ENCODE results near the gene PRMT7.

The PRMT7 gene, protein sequence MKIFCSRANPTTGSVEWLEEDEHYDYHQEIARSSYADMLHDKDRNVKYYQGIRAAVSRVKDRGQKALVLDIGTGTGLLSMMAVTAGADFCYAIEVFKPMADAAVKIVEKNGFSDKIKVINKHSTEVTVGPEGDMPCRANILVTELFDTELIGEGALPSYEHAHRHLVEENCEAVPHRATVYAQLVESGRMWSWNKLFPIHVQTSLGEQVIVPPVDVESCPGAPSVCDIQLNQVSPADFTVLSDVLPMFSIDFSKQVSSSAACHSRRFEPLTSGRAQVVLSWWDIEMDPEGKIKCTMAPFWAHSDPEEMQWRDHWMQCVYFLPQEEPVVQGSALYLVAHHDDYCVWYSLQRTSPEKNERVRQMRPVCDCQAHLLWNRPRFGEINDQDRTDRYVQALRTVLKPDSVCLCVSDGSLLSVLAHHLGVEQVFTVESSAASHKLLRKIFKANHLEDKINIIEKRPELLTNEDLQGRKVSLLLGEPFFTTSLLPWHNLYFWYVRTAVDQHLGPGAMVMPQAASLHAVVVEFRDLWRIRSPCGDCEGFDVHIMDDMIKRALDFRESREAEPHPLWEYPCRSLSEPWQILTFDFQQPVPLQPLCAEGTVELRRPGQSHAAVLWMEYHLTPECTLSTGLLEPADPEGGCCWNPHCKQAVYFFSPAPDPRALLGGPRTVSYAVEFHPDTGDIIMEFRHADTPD

DNA sequence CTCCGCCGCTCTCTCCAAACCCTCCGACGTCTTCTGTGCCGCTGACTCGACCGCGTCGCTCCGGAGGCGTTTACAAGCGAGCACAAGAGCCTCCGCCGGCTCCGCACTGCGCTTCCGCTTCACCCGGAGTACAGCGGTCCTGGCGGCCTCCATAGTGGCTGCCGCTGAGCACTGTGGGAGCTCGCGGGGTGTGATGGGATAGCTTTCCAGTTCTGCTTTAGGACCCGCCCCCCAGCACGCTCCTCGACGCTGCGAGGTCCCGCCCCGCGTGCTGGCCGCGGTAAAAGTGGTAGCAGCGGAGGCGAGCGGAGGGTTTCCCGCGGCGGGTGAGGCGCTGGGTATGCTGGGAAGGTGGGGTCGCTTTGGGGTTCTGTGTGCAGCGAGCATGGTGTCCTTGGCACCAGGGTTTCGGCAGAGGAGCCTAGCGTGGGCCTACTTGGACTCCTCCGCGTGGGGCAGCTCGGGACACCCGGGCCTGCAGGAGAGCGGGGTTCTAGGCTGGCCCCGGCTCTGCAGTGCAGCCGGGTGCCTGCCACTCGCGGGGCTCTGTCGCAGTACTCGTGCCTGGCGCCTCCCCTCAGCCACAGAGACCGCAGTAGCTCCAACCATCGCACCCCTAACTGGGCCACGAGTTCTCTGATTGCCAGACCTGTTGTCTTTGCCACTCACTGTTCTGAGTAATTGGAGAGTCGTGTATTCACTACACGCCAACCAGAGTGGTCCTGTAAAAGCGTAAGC is at the start of gene PRMT7, which contains the start of gene SLC7A6OS:
Gene PRMT7, plus strand, starts transcription at position 246 of the 738 bp plus-strand sequence. CDS start 4,961 bp downstream, outside the sequence.
Gene SLC7A6OS, minus strand, starts transcription at position 173 of the 738 bp plus-strand sequence. Its CDS starts 20 bp downstream, at position 153.
- peak; percentile 94 for DNase-seq (ENCODE audit: low spot score)

DNA sequence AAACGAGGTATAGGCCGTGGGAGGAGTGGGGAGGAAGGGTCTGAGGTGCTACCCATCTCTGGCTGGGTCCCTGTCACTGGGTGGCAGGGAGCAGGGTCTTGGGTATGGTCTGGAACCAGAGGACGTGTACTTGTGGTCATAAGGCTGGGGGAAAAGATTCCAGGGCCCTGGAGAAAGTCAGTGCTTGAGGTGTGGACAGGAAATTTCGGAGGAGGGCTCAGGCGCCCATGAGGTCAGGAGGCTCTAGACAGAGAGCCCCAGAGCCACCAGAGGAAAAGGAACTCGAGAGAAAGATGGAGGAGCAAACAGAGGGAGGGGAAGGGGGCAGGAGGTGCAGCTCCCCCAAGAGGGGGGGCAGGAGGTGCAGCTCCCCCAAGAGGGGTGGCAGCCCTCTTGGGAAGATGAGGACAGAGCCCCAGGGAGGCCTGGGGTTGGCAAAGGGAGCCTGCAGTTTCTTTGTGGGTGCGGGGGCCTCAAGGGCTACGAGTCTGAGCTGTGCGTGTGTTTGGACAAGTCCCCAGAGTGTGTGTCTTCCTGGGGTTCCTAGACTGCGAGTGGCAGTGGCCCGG is 47.2 kb upstream of the PRMT7 start:
- no peak for DNase-seq (ENCODE audit: low spot score)

DNA sequence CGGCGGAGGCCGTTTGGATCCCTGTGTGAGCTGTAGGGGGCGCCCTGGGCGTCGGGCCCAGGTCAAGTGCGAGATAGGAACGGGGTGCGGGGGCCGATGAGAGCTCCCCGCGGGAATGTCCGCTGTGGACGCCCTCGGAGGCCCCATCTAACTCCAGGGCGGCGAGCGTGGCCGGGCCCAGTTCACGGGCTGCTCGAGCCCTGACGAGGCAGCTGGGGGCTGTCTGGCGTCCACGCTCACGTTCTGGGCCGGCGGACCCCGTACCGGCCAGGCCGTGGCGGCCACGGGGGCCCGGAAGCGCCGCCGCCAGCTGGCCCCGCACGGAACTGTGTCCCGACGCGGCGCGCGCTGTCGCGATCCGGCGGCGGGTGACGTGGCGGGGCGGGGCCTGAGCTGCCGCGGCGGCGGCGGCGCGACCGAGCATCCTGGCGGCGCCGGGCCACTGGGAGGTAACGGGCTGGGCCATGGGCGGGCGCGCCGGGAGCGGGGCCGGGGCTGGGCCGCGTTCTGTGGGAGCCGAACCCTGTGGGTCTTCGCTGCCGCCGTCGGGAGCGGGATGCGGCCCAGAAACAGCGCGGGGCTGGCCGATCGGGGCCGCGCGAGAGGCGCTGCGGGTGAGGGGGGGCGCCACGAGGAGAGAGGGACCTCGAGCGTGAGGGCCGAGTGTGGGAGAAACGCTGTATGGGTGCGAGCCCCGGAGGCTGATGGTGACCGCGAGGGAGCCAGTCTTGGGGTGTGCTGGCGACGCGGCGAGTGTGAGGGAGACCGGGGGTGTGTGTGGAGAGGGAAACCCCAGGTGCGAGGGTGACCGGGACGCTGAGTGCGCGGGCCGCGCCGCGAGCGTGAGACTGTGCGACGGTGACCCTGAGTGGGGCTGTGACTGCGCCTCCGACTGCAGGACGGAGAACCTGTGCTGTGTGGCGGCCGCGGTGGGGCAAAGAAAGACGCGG is 46.4 kb upstream of the PRMT7 start, which contains the start of gene SLC7A6:
Gene SLC7A6, plus strand, starts transcription at position 399 of the 950 bp plus-strand sequence. CDS start 10,201 bp downstream, outside the sequence.
- DNase-seq (ENCODE audit: low spot score), result peak; percentile 84

DNA sequence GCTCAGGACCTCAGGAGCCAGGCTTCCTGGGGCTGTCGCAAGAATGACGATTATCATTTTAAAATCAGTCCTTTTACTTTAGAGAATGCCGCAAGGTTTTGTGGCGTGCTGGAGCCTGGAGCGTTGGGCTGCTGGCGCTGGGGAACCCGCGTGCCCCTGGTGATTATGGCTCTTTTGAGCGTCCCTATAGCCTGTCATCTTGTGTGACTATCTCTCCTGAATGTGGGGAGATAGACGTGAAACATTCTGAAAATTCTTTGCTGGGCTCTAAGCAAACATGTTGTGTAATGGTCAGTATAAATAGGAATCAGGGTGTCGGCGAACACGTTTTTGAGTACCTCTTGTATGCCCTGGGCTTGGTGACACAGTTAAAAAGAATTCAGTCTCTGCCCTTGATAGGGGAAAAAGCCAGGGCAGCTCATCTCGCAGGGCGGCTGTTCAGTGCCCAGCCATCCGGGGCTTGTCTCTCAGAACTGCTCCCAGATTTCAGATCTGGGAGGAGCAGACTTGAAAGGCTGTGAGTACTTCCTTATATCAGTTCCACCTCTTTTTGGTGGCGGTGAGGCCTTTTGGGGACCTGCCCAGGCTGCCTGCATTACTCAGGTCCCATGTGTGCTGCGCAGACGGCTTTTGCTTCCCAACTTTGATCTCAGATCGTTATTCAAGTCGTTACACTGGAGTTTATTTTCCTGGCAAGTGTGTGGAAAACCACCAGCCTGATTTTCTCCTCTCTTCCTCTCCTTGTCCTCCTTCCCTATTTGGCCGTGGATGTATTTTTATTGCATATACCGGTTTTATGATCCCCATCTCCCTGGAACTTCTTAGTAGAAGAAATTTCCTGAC is 45.5 kb upstream of the PRMT7 start:
- peak; percentile 86 for DNase-seq (ENCODE audit: low spot score)

DNA sequence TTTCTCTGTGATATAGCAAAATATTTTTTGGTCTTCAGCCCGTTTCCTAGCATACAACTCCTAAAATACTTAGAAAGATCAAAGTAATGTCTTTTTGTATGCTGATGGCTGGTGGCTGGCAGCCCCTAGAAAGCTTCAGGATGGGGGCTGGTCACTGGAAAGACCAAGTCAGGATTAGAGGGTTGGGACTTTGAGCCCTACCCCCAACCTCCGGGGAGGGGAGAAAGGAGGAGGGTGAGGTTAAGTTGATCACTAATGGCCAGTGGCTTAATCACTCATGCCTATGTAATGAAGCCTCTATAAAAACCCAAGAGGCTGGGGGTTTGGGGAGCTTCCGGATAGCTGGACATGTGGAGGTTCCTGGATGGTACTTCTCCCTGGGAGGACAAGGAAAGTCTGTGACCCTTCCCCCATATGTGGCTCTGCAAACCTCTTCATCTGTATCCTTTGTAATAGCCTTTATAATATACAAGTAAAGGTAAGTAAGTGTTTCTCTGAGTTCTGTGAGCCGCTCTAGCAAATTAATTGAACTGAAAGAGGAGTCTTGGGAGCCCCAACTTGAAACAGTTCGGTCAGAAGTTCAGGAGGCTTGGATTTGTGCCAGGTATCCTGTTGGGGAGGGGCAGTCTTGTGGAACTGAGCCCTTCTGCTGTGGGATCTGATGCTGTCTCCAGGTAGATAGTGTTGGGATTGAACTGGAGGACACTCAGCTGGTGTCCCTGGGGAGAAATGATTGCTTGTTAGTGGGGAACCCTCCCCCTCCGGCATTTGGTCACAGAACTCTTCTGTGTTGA is 43.0 kb upstream of the PRMT7 start:
- DNase-seq (ENCODE audit: low spot score), result no peak

DNA sequence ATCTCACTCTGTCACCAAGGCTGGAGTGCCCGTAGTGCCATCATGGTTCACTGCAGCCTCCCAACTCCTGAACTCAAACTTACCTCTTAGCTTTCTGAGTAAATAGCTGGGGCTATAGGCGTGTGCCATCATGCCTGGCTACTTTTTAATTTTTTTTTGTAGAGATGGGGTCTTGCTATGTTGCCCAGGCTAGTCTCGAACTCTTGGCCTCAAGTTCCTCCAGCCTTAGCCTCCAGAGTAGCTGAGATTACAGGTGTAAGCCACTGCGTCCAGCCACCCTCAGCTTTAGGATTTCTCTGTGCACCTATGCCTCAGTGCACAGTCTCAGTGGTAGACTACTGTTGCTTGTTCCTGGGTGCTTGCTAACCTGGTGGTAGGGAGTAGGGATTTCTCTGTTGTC is 41.0 kb upstream of the PRMT7 start:
- DNase-seq (ENCODE audit: low spot score), result no peak

DNA sequence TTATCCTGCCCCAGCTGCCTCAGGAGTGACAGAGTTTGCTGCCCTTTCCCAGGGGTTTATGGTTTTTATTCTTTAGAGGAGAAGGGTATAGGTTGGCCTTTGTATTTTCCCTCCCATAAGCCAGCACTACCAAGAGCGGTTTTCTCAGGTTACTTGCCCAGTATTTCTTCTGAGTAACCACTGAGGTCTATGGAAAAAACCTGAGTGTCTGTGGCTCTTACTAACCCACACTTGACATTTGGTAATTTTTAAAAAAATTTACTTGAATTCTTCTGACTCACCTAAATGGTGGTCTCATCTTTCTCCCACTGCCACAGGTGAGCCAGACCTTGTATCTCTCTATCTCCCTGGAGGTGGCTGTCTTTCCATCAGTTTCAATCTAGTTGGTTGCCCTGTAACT is 40.5 kb upstream of the PRMT7 start:
- no peak for DNase-seq (ENCODE audit: low spot score)

DNA sequence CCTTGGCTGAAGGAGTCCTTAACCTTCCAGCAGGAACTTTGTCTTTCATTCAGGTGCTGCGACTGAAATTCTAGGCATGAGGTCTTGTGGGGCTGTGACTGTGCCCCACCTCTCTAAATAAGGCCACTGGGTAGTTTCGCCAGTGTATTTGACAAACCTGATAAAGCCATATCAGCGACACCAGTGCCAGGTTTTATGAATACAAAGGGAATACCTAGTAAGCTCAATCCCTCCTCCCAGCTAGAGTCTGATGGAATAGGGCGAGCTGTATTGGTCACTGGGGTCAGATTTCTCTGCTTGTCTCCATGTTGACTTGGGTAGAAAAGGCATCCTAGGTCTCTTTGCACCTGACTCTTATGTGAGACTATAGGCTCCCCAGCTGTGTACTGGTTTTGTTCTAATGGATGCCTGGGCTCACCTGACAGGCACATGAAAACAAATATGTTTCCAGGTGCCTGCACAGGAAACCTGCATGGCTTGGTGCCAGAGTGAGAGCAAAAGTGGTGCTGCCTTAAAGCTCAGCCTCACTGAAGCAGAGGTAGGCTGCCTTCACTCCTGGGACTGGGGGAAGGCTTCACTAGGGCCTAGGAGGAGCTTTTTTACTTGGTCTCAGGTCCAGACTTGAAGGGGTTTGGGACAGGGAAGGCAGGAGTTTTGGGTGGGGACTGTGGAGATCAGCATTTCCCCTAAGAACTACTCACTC is 38.2 kb upstream of the PRMT7 start:
- DNase-seq (ENCODE audit: low spot score), result no peak

DNA sequence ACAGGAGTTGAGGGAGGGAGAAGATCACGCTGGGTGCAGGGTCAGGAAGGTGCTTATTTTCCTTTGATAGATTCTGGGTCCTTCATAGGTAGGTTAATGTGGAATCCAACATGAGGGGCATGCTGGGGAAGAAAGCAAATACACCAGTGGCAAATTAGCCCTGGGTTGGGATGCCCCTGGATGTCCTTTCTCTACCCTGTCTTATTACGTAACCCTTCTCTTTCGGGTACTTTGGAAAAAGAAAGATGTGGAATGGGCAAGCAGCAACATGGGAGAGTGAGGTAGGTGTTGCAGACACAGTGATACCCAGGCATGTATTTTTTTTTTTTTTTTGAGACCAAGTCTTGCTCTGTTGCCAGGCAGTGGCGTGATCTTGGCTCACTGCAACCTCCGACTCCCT is 37.4 kb upstream of the PRMT7 start:
- no peak for DNase-seq (ENCODE audit: low spot score)

DNA sequence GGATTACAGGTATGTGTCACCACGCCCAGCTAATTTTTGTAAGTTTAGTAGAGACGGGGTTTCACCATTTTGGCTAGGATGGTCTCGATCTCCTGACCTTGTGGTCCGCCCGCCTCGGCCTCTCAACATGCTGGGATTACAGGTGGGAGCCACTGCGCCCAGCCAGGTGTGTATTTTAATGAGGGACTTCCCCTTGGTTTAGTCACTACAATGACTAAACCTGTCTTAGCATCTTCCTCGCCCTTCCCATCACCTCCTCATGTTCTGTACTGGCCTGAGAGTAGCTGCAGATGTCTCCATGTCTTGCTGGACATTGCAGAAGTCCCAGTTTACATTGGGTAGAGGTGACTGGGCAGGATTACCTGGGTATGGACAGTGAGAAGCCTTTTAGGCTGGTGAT is 36.9 kb upstream of the PRMT7 start:
- DNase-seq (ENCODE audit: low spot score), result no peak

DNA sequence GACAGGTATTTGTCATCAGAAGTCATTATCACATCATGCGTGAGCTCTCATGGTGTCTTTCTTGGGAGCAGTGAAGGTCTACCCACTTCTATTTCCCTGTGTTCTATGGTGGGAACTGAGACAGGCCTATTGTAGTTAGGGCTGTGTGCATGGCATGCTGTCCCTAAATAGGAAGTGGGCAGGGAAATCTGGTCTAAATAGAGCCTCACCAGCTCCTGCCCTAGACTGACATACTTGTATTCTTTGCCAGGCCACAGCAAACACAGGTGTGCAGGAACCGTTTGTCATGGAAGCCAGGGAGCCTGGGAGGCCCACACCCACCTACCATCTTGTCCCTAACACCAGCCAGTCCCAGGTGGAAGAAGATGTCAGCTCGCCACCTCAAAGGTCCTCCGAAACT is 36.4 kb upstream of the PRMT7 start:
- DNase-seq (ENCODE audit: low spot score), result no peak

DNA sequence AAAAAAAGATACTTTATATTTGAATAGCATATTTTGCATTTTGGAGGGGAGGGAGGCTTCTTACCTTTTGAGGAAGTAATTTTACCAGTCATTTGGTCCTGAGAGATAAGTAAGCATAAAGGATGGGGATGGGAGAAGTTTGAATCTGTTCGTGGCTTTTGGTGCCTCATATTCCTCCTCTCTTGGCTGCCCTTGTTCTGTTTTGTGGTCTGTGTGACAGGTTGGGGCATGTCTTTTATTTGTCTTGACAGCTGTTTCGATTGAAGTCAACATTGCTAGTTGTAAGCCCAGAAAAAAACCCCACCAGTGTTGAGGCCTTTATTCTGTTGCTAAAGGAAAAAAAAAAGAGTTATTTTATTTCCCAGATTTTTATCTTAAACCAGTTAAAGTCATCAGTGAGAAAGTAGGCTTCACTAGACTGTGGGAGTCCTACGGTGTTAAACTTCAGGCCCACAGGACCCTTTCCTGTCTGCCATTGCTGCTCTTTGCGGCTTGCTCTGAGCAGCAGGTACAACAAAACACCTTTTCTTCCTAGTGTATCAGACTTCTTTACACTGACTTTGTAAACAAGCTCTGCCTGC is 35.1 kb upstream of the PRMT7 start:
- no peak for DNase-seq (ENCODE audit: low spot score)

DNA sequence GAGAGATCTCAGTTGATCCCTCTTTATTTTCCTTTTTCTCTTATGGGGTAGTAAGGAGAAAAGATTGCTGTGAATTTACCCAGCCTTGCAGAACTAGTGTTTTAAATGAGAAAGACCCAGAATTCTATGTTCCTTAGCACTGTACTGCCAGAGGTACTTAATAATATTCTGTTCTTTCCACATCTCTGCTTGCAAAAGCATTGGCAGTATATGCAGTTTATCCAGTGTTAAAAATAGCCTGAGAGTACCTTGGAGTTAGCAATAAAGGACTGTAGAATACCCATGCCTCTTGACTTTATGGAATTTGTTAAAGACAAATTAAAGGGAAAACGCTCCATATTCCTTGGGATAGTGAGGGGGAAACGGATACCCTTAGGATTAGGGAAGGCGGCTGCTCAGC is 34.6 kb upstream of the PRMT7 start:
- DNase-seq (ENCODE audit: low spot score), result no peak

DNA sequence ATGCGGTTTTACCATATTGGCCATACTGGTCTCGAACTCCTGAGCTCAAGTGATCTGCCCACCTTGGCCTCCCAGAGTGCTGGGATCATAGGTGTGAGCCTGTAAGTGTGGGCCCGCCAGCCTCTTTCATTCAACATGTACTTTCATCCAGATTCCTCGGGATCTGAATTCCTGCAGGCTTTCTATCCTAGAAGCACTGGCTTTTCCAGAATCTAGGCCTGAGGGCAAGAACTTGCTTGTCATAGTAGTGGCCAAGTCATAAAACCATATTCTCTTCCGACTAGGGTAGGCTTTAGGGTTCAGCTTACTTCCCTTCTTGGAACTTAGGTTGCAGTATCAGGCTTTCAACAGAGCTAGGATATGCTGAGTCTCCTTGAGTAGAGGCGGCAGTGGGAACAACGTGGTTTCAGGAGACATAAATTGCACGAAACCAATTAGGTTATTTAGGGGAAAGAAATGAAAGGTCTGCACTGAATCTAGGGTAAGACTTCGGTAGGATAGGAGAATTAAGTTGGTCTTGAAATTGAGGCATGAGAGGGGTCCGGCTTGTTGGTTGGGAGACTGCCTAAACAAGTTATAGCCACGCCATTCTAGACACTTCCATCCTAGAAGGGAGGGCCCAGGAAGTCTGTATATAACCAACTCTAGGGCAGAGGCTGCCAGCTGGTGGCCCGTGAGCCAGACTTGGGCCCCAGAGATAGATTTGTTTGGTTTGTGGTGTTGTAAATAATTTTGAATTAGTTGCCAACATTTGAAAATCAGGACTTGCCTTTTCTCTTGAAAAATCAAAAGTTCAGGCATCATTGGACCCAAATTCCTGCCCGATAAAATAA is 30.9 kb upstream of the PRMT7 start:
- DNase-seq (ENCODE audit: low spot score), result no peak

DNA sequence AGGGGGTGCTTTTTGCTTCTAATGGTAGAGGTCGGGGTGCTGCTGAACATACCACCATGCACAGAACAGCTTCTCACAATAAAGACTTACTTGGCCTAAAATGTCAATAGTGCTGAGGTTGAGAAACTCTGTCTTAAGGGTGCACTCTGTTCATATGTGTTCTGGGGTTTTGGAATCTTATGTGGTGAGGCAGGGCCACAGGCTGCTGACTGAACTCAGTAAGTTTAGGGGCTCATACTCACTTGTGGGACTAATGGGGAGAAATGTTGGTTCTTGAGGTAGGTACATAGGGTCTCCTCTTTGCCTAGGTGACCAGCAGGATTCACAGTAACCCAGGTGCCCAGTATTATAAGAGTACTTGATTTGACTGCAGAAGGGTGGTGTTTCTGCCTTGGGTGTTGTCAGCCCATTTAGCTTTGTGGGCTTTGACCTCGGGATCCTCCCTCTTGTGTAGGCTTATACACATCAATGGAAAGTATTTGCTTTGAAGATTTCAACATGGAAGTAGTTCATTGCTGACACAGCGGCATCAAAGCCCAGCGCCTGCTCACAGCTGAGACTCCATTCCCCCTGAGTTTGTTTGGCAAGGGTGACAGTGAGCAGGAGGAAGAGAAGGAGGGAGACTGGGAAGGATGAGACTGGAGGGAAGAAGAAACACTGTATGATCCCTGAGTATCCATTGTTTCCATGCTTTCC is 29.3 kb upstream of the PRMT7 start:
- DNase-seq (ENCODE audit: low spot score), result no peak

DNA sequence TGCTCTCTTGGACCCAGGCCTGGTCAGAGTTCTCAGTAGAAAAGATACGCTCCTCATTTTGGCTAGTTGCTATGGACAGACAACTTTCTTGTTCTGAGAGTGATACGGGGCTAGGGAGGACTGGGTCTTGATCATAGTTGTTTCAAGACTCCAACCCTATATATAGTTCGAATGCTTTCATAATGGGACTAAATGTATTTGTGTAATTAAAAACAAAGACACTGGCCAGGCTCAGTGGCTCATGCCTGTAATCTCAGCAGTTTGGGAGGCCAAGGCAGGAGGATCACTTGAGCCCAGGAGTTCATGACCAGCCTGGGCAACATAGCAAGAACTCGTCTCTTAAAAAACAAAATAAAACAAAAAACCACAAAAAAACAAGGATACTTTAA is 28.8 kb upstream of the PRMT7 start:
- DNase-seq (ENCODE audit: low spot score), result no peak

DNA sequence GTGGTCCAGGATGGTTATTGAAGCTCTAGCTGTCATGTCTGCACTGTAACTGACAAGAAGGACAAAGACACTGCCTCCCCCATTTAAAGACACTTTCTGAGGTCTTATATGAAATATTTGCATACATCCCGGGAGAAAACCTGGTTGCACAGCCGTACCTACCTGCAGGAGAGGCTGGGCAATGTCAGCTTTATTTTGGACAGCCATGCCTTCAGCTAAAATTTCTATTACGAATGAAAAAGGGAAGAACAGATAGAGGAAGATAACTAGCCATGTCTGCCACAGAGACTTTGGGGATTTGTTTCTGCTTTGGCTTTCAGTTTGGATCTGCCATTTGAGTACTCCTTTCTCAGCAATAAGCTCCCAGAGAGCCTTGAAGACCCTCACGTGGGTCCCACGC is 27.5 kb upstream of the PRMT7 start:
- no peak for DNase-seq (ENCODE audit: low spot score)

All from RKO (cell line).